MM.1S (cell line): ENCODE results near the gene AGK.

Experiments used
- DNase-seq: peaks from one replicate; pipeline ENCODE4 v3.0.0-alpha.2; 2015
- H2AFZ ChIP-seq: fragments of 300-600 bp; sonication (generic); 2 replicates; pipeline ENCODE4 v1.6.0; 2016; ENCODE audit warnings: antibody characterized with exemption, low read length
- H3F3A ChIP-seq: fragments of 300-600 bp; sonication (generic); 2 replicates; pipeline ENCODE4 v1.6.1; 2016; ENCODE audit warnings: mild to moderate bottlenecking, antibody characterized with exemption, low read length, moderate library complexity, mixed read lengths; ENCODE audit not compliant: insufficient read depth
- H3K27ac ChIP-seq: fragments of 300-600 bp; sonication (generic); 2 replicates; pipeline ENCODE4 v1.5.1; 2016; ENCODE audit warnings: mild to moderate bottlenecking, low read length
- H3K27me3 ChIP-seq: fragments of 300-600 bp; sonication (generic); replicated peaks from 2 replicates; pipeline ENCODE4 v1.6.0; 2016; ENCODE audit warnings: low read length; ENCODE audit not compliant: insufficient read depth
- H3K36me3 ChIP-seq: fragments of 300-600 bp; sonication (generic); replicated peaks from 2 replicates; pipeline ENCODE4 v1.6.1; 2016; ENCODE audit warnings: mild to moderate bottlenecking, low read length, mixed read lengths; ENCODE audit not compliant: insufficient read depth
- H3K4me1 ChIP-seq: fragments of 300-600 bp; sonication (generic); 2 replicates; pipeline ENCODE4 v1.6.1; 2016; ENCODE audit warnings: low read length, mixed read lengths
- H3K4me2 ChIP-seq: fragments of 300-600 bp; sonication (generic); 2 replicates; pipeline ENCODE4 v1.6.0; 2016; ENCODE audit warnings: low read depth, low read length
- H3K4me3 ChIP-seq: fragments of 300-600 bp; sonication (generic); 2 replicates; pipeline ENCODE4 v1.5.1; 2016; ENCODE audit warnings: low read length, mixed read lengths
- H3K79me2 ChIP-seq: fragments of 300-600 bp; sonication (generic); 2 replicates; pipeline ENCODE4 v1.6.1; 2016; ENCODE audit warnings: mixed run types, low read length, mixed read lengths
- H3K9ac ChIP-seq: fragments of 300-600 bp; sonication (generic); 2 replicates; pipeline ENCODE4 v1.6.1; 2016; ENCODE audit warnings: low read length, mixed read lengths
- H3K9me2 ChIP-seq: fragments of 300-600 bp; sonication (generic); replicated peaks from 2 replicates; pipeline ENCODE4 v1.6.1; 2016; ENCODE audit warnings: mild to moderate bottlenecking, low read length, mixed read lengths; ENCODE audit not compliant: insufficient read depth
- H3K9me3 ChIP-seq: fragments of 300-600 bp; sonication (generic); replicated peaks from 2 replicates; pipeline ENCODE4 v1.6.1; 2016; ENCODE audit warnings: mild to moderate bottlenecking, low read length, mixed read lengths; ENCODE audit not compliant: insufficient read depth
- H4K20me1 ChIP-seq: fragments of 300-600 bp; sonication (generic); 2 replicates; pipeline ENCODE4 v1.6.1; 2016; ENCODE audit warnings: mild to moderate bottlenecking, low read length, moderate library complexity, mixed read lengths; ENCODE audit not compliant: insufficient read depth
- EZH2 ChIP-seq: fragments of 300-600 bp; sonication (generic); optimal IDR thresholded peaks from 2 replicates; pipeline ENCODE3; 2017; ENCODE audit warnings: low read depth, mild to moderate bottlenecking, antibody characterized with exemption, low read length, mixed read lengths
- EZH2phosphoT487 ChIP-seq: fragments of 300-600 bp; sonication (generic); IDR thresholded peaks from 2 replicates; pipeline ENCODE4 v1.6.1; 2018; ENCODE audit warnings: antibody characterized with exemption, low read length
- TF ChIP-seq, protein P1 (sequence below): fragments of 300-600 bp; sonication (generic); IDR thresholded peaks from 2 replicates; pipeline ENCODE4 v1.5.1; 2016; ENCODE audit warnings: antibody characterized with exemption, low read length, mixed read lengths

AGK gene

DNA sequence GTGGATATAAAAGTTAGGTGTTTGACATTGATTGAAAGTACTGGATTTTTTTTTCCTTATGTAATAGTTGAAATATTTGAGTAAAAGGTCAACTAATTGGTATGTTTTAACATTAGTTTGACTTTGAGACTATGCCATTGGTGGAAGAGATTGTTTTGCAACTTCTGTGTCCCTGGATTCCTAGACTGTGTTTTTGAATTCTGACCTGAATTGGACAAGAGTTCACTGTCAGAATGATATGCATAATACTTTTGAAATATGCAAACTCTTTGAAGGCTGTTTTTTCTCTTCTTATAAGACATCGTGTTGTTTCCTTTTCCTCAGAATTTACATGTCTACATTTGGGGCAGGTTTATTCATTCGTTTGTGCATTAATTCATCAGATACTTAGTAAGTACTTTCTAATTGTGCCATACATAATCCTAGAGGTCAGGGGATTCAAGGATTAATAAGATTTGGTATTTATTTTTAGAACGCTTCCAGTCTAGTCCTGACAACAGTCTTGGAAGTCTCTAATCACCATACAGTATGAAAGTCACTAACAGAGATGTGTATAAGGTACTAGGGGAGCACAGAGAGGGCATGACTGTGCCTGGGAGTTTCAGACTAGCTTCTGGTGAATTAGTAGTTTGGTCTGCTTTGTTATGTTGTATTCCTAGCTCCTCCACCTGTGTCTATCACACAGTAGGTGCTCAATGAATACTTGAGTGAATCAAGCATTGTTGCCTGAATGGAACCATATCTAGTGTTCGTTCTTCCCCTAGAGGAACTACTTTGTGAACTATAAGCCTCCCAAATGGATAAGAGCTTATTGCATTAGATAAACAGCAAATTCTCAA is 49.2 kb downstream of the AGK start:
- DNase-seq: no peak
- H4K20me1 ChIP-seq: no peaks in the 10 kb centered on the region
- TF ChIP-seq EZH2phosphoT487: no peak
- TF ChIP-seq EZH2: no peak
- TF ChIP-seq, protein P1, sequence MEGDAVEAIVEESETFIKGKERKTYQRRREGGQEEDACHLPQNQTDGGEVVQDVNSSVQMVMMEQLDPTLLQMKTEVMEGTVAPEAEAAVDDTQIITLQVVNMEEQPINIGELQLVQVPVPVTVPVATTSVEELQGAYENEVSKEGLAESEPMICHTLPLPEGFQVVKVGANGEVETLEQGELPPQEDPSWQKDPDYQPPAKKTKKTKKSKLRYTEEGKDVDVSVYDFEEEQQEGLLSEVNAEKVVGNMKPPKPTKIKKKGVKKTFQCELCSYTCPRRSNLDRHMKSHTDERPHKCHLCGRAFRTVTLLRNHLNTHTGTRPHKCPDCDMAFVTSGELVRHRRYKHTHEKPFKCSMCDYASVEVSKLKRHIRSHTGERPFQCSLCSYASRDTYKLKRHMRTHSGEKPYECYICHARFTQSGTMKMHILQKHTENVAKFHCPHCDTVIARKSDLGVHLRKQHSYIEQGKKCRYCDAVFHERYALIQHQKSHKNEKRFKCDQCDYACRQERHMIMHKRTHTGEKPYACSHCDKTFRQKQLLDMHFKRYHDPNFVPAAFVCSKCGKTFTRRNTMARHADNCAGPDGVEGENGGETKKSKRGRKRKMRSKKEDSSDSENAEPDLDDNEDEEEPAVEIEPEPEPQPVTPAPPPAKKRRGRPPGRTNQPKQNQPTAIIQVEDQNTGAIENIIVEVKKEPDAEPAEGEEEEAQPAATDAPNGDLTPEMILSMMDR: no peak
- H3K9ac ChIP-seq: no peak overlapping the region
- no peaks in the 10 kb centered on the region for H3K9me2 ChIP-seq
- no peaks in the 10 kb centered on the region; the same call in 1 of the 2 replicates for H3K36me3 ChIP-seq
- H2AFZ ChIP-seq: no peak overlapping the region
- no peak overlapping the region for H3K4me2 ChIP-seq
- H3F3A ChIP-seq: no peaks in the 10 kb centered on the region
- H3K4me1 ChIP-seq: no peaks in the 10 kb centered on the region
- no peak overlapping the region for H3K4me3 ChIP-seq
- H3K27me3 ChIP-seq: no peaks in the 10 kb centered on the region
- H3K9me3 ChIP-seq: no peaks in the 10 kb centered on the region
- H3K27ac ChIP-seq: no peak overlapping the region
- no peaks in the 10 kb centered on the region for H3K79me2 ChIP-seq

DNA sequence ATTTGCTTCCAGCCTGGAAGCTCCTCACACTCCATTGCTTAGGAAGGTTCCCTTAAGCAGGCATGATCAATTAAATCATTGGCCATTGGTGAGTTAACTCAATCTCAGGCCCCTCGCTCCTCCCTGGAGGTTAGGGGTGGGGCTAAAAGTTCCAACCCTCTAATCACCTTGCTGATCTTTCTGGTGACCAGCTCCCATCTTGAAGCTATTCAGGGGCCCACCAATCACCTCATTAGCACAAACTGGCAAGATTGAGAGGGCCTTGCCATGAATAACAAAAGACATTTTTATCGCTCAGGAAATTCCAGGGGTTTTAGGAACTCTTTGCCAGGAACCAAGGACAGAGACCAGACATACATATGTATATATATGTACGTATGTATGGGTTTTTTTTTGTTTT is 58.4 kb downstream of the AGK start:
- no peak overlapping the region for H3K27ac ChIP-seq
- no peak overlapping the region for H3K4me3 ChIP-seq
- TF ChIP-seq, protein P1: no peak
- TF ChIP-seq EZH2phosphoT487 (no peak), EZH2 (no peak)
- no peaks in the 10 kb centered on the region for H3K9me2 ChIP-seq
- H3K4me1 ChIP-seq: no peaks in the 10 kb centered on the region
- no peaks in the 10 kb centered on the region for H4K20me1 ChIP-seq
- H3K79me2 ChIP-seq: no peaks in the 10 kb centered on the region
- no peaks in the 10 kb centered on the region for H3K9me3 ChIP-seq
- H3K9ac ChIP-seq: no peak overlapping the region
- H3K27me3 ChIP-seq: no peaks in the 10 kb centered on the region
- H3F3A ChIP-seq: no peaks in the 10 kb centered on the region
- H2AFZ ChIP-seq: no peak overlapping the region
- no peak overlapping the region for H3K4me2 ChIP-seq
- no peak for DNase-seq
- H3K36me3 ChIP-seq: no peaks in the 10 kb centered on the region; the same call in 1 of the 2 replicates

DNA sequence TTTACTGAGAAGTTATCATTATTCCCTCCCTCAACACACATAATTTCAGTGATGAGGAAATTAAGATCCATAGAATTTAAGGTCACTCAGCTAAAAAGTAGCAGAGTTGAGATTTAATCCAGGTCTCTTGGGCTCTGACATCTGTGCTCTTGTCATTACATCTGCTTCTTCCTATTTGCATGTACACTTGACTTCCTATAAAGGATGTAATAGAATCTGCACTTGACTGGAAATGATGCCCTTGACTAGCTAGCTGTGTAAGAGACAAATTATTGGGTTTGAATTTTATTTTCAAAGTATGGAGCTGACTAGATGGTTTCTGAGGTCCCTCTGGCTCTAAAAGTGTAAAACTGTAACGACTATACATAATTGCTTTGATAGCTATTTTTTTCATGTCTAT is 59.5 kb downstream of the AGK start:
- Histone ChIP-seq H3K9me3 (no peaks in the 10 kb centered on the region), H3K36me3 (no peaks in the 10 kb centered on the region; the same call in 1 of the 2 replicates), H3K79me2 (no peaks in the 10 kb centered on the region), H3K4me1 (no peaks in the 10 kb centered on the region), H3F3A (no peaks in the 10 kb centered on the region), H3K27me3 (no peaks in the 10 kb centered on the region), H3K9ac (no peak overlapping the region), H4K20me1 (no peaks in the 10 kb centered on the region), H3K4me3 (no peak overlapping the region), H3K9me2 (no peaks in the 10 kb centered on the region), H3K27ac (no peak overlapping the region), H3K4me2 (no peak overlapping the region), H2AFZ (no peak overlapping the region)
- DNase-seq: no peak
- no peak for TF ChIP-seq EZH2
- no peak for TF ChIP-seq EZH2phosphoT487
- TF ChIP-seq, protein P1: no peak
